ENCODE data around the gene SDS.

SDS gene

GRCh38 chr12:113397497-113398197 lies 6.0 kb downstream of the SDS start:
- H3K9me3 ChIP-seq, result no peaks in the 10 kb centered on the region
- TF ChIP-seq CTCF (IDR thresholded peaks at IDR 0.05), result no peak
- H3K27ac ChIP-seq, result no peak overlapping the region
- H3K27me3 ChIP-seq, result no peaks in the 10 kb centered on the region
- no peak overlapping the region for H3K4me3 ChIP-seq (ENCODE audit: low read depth in 1 of 2, low read length in 1 of 2)
- H3K4me1 ChIP-seq (ENCODE audit: control insufficient read depth in 1 of 2, insufficient read depth in 1 of 2, low read depth in 1 of 2, low read length in 1 of 2), result no peaks in the 10 kb centered on the region
- H3K36me3 ChIP-seq, result no peaks in the 10 kb centered on the region

GRCh38 chr12:113396828-113397496 lies 6.7 kb downstream of the SDS start:
- Histone ChIP-seq H3K4me3 (ENCODE audit: low read depth in 1 of 2, low read length in 1 of 2) (no peak overlapping the region), H3K4me1 (ENCODE audit: control insufficient read depth in 1 of 2, insufficient read depth in 1 of 2, low read depth in 1 of 2, low read length in 1 of 2) (no peaks in the 10 kb centered on the region), H3K9me3 (no peaks in the 10 kb centered on the region), H3K36me3 (no peaks in the 10 kb centered on the region), H3K27ac (no peak overlapping the region), H3K27me3 (no peaks in the 10 kb centered on the region)
- TF ChIP-seq CTCF (IDR thresholded peaks at IDR 0.05), result no peak

GRCh38 chr12:113396200-113396599 lies 7.5 kb downstream of the SDS start:
- H3K27me3 ChIP-seq, result no peaks in the 10 kb centered on the region
- no peak overlapping the region for H3K27ac ChIP-seq
- H3K4me1 ChIP-seq (ENCODE audit: control insufficient read depth in 1 of 2, insufficient read depth in 1 of 2, low read depth in 1 of 2, low read length in 1 of 2), result no peaks in the 10 kb centered on the region
- TF ChIP-seq CTCF (IDR thresholded peaks at IDR 0.05), result no peak
- no peaks in the 10 kb centered on the region for H3K9me3 ChIP-seq
- no peak overlapping the region for H3K4me3 ChIP-seq (ENCODE audit: low read depth in 1 of 2, low read length in 1 of 2)
- no peaks in the 10 kb centered on the region for H3K36me3 ChIP-seq

GRCh38 chr12:113395119-113395518 lies 8.6 kb downstream of the SDS start:
- H3K36me3 ChIP-seq, result no peaks in the 10 kb centered on the region
- H3K27me3 ChIP-seq, result no peaks in the 10 kb centered on the region
- H3K4me1 ChIP-seq (ENCODE audit: control insufficient read depth in 1 of 2, insufficient read depth in 1 of 2, low read depth in 1 of 2, low read length in 1 of 2), result no peaks in the 10 kb centered on the region
- H3K9me3 ChIP-seq, result no peaks in the 10 kb centered on the region
- no peak for TF ChIP-seq CTCF (IDR thresholded peaks at IDR 0.05)
- no peak overlapping the region for H3K4me3 ChIP-seq (ENCODE audit: low read depth in 1 of 2, low read length in 1 of 2)
- H3K27ac ChIP-seq, result no peak overlapping the region

- TF ChIP-seq CTCF (IDR thresholded peaks at IDR 0.05), result no peak
- no peaks in the 10 kb centered on the region for H3K9me3 ChIP-seq
- H3K36me3 ChIP-seq, result no peaks in the 10 kb centered on the region
- no peaks in the 10 kb centered on the region for H3K4me1 ChIP-seq (ENCODE audit: control insufficient read depth in 1 of 2, insufficient read depth in 1 of 2, low read depth in 1 of 2, low read length in 1 of 2)
- no peak overlapping the region for H3K4me3 ChIP-seq (ENCODE audit: low read depth in 1 of 2, low read length in 1 of 2)
- H3K27ac ChIP-seq, result no peak overlapping the region
- no peaks in the 10 kb centered on the region for H3K27me3 ChIP-seq
Observed at GRCh38 chr12:113393749-113394148, 9.9 kb downstream of the SDS start.
